Ramos (cell line): ENCODE measurements around the gene CLN5.
"Not testable (repeated sequence)": the region's sequence is repeated elsewhere in the genome, so short reads cannot be mapped to it uniquely, and the experiment has no call there.

ENCODE experiments used
- in situ Hi-C: fragments of 300-500 bp; cut with MboI; formaldehyde crosslinking; loops from one replicate; pipeline ENCODE4 v1.14.3; 2022; ENCODE audit warnings: low sequenced_read_pairs; ENCODE audit not compliant: unreplicated experiment

CLN5 gene

GRCh38 chr13:76991796-76992547, at the start of gene CLN5:
Gene CLN5 (plus strand): TSS chr13:76992081. CDS start chr13:76992099, 18 bp downstream.
- in situ Hi-C loops, result no loop called here

GRCh38 chr13:76942363-76942762, 49.5 kb upstream of the CLN5 start:
- in situ Hi-C loops, result no loop called here

- in situ Hi-C loops, result no loop called here
Measured at GRCh38 chr13:76943646-76944045, 48.2 kb upstream of the CLN5 start.

GRCh38 chr13:76944456-76944855, 47.4 kb upstream of the CLN5 start:
- in situ Hi-C loops, result no loop called here

GRCh38 chr13:76948149-76948548, 43.7 kb upstream of the CLN5 start, which contains the start of gene ACOD1:
Gene ACOD1 (plus strand): TSS chr13:76948511. CDS start chr13:76948559, 48 bp downstream.
- in situ Hi-C loops, result no loop called here

GRCh38 chr13:76950101-76950500, 41.8 kb upstream of the CLN5 start:
- in situ Hi-C loops, result no loop called here

- in situ Hi-C loops, result no loop called here
Measured at GRCh38 chr13:76953968-76954367, 37.9 kb upstream of the CLN5 start.

- in situ Hi-C loops, result no loop called here
Measured at GRCh38 chr13:76954538-76954937, 37.3 kb upstream of the CLN5 start.

- in situ Hi-C loops, result no loop called here
Measured at GRCh38 chr13:76955193-76955592, 36.7 kb upstream of the CLN5 start.

- in situ Hi-C loops, result no loop called here
Measured at GRCh38 chr13:76955661-76956060, 36.2 kb upstream of the CLN5 start.

- in situ Hi-C loops, result no loop called here
Measured at GRCh38 chr13:76958841-76959432, 32.9 kb upstream of the CLN5 start.

- in situ Hi-C loops, result not testable (repeated sequence)
Measured at GRCh38 chr13:76959734-76960133, 32.1 kb upstream of the CLN5 start.

GRCh38 chr13:76965759-76966421, 26.0 kb upstream of the CLN5 start:
- in situ Hi-C loops, result no loop called here

- in situ Hi-C loops, result no loop called here
Measured at GRCh38 chr13:76967031-76967430, 24.9 kb upstream of the CLN5 start.

GRCh38 chr13:76968041-76968440, 23.8 kb upstream of the CLN5 start:
- in situ Hi-C loops, result no loop called here

GRCh38 chr13:76969488-76970365, 22.2 kb upstream of the CLN5 start:
- in situ Hi-C loops, result no loop called here

- in situ Hi-C loops, result no loop called here
Measured at GRCh38 chr13:76971215-76971614, 20.7 kb upstream of the CLN5 start.

GRCh38 chr13:76971851-76972829, 19.7 kb upstream of the CLN5 start:
- in situ Hi-C loops, result no loop called here

GRCh38 chr13:76973920-76974617, 17.8 kb upstream of the CLN5 start:
- in situ Hi-C loops, result no loop called here
